ENCODE results near the gene CAPN15. TPM values are rescaled to one million over a fixed set of nuclear protein-coding genes. Genes with fewer than 3 reads are reported as not detected.

Gene CAPN15
- total and polyA plus RNA-seq, 11 donors = 12.0 to 35.5 (median 20.3) TPM

- WGBS, 4 donors = 82 to 85% (median 84%) methylated on average over 26 to 34 of the region's 34 CpGs
- no peak overlapping the region for H3K4me3 ChIP-seq
- H3K27ac ChIP-seq = no peak overlapping the region
- no peaks in the 10 kb centered on the region for H3K9me3 ChIP-seq
- no peak for DNase-seq
- H3K36me3 ChIP-seq = peaks cover 0 to 39% (median 28%) of the 10 kb centered on the region in 9 donors
- no peaks in the 10 kb centered on the region for H3K27me3 ChIP-seq
- ATAC-seq = no peak
- H3K4me1 ChIP-seq = peaks cover 7 to 21% (median 12%) of the 10 kb centered on the region in 12 donors
- no peak for TF ChIP-seq CTCF (IDR thresholded peaks at IDR 0.05)
- TF ChIP-seq POLR2A (IDR thresholded peaks at IDR 0.05) = no peak
- intact Hi-C loops (cut with DNase I) = loop anchor here in 1 of 10 donors (10.0 kb wide), 1 partner anchor 97 kb away; the partner anchor contains the start of gene RAB11FIP3
Observed at GRCh38 chr16:521381-522210, 5.9 kb upstream of the CAPN15 start.

- H3K9me3 ChIP-seq = no peaks in the 10 kb centered on the region
- no peak overlapping the region for H3K4me3 ChIP-seq
- peaks cover 8 to 25% (median 15%) of the 10 kb centered on the region in 12 donors for H3K4me1 ChIP-seq
- no peak for DNase-seq
- no peak for TF ChIP-seq CTCF (IDR thresholded peaks at IDR 0.05)
- TF ChIP-seq POLR2A (IDR thresholded peaks at IDR 0.05) = no peak
- intact Hi-C loops (cut with DNase I) = loop anchor here in 1 of 10 donors (10.0 kb wide), 1 partner anchor 98 kb away; the partner anchor contains the start of gene RAB11FIP3
- H3K27me3 ChIP-seq = no peaks in the 10 kb centered on the region
- peaks cover 0 to 30% (median 22%) of the 10 kb centered on the region in 9 donors for H3K36me3 ChIP-seq
- 72 to 77% (median 72%) methylated on average over 15 to 23 of the region's 23 CpGs for WGBS, 4 donors
- no peak overlapping the region for H3K27ac ChIP-seq
- no peak for ATAC-seq
Observed at GRCh38 chr16:522320-523096, 5.0 kb upstream of the CAPN15 start.

GRCh38 chr16:523097-523741 lies 4.3 kb upstream of the CAPN15 start:
- Histone ChIP-seq H3K4me3 (no peak overlapping the region), H3K36me3 (peaks cover 0 to 27% (median 22%) of the 10 kb centered on the region in 9 donors), H3K9me3 (no peaks in the 10 kb centered on the region), H3K27ac (no peak overlapping the region), H3K4me1 (peaks cover 8 to 27% (median 15%) of the 10 kb centered on the region in 12 donors), H3K27me3 (no peaks in the 10 kb centered on the region)
- TF ChIP-seq POLR2A (IDR thresholded peaks at IDR 0.05) (no peak), CTCF (IDR thresholded peaks at IDR 0.05) (no peak)
- intact Hi-C loops (cut with DNase I) = loop anchor here in 1 of 10 donors (10.0 kb wide), 1 partner anchor 98 kb away; the partner anchor contains the start of gene RAB11FIP3
- ATAC-seq (no peak), DNase-seq (no peak)
- 92 to 96% (median 93%) methylated on average over 16 to 22 of the region's 22 CpGs for WGBS, 4 donors

All from heart left ventricle (tissue), 16 donors.